HepG2 (cell line): ENCODE data around the gene TLK1. TPM values are rescaled to one million over a fixed set of nuclear protein-coding genes. Genes with fewer than 3 reads are reported as not detected.

Experiments used
- ATAC-seq: fragments of 200-7000 bp; cut with Tn5 transposase; 3 replicates; pipeline ENCODE4 v1.9.1; 2020; ENCODE audit warnings: mild to moderate bottlenecking, moderate library complexity
- BruUV-seq: library from RNA; stranded (reverse); fragments of 400-500 nt; replicated peaks from 2 replicates; lab custom pipeline; 2021; lab: Mats Ljungman, UMichigan
- CTCF ChIA-PET: fragments of 300-600 bp; formaldehyde crosslinking; extraction: SDS; loops from one replicate; lab custom pipeline; 2021; ENCODE audit warnings: low total read pairs, inconsistent platforms, low intra/inter-chr PET ratio; lab: Yijun Ruan, JAX
- POLR2A ChIA-PET: fragments of 350-600 bp; sonication (Branson Sonifier 250); formaldehyde crosslinking; loops from one replicate; lab custom pipeline; 2020; ENCODE audit warnings: antibody characterized with exemption, inconsistent platforms; lab: Yijun Ruan, JAX
- DNase-seq: peaks from one replicate; pipeline ENCODE4 v3.0.0-alpha.2; 2015; ENCODE audit warnings: low spot score
- FAIRE-seq: peaks from 3 replicates; lab custom pipeline; 2011; peaks lifted over from hg19 to GRCh38; lab: Jason Lieb, UNC
- H2AFZ ChIP-seq: one replicate; pipeline ENCODE4 v1.6.1; 2011; ENCODE audit warnings: low read length, inconsistent platforms
- H3K27ac ChIP-seq: fragments of 300-600 bp; 3 replicates; pipeline ENCODE4 v1.8.0; 2011; ENCODE audit warnings: mixed run types, mild to moderate bottlenecking, mixed read lengths, low read length, inconsistent platforms; ENCODE audit not compliant: insufficient read depth; ENCODE audit errors: extremely low read length
- H3K27me3 ChIP-seq, 2 experiments: fragments of 200-600 bp in 1 of 2; 2 replicates in 1 of 2; 3 replicates in 1 of 2; pipeline versions ENCODE4 v1.6.0 to v1.8.0; 2011; ENCODE audit warnings: low read length in 2 of 2, mild to moderate bottlenecking in 2 of 2, moderate library complexity in 2 of 2, inconsistent platforms in 1 of 2; ENCODE audit not compliant: insufficient read depth in 2 of 2, control insufficient read depth in 1 of 2
- H3K36me3 ChIP-seq, 2 experiments: fragments of 200-600 bp in 1 of 2; replicated peaks in 1 of 2; 2 replicates in 1 of 2; 3 replicates in 1 of 2; pipeline versions ENCODE4 v1.5.1 to v1.8.0; 2011; ENCODE audit warnings: low read length in 2 of 2, inconsistent platforms in 1 of 2; ENCODE audit not compliant: insufficient read depth in 2 of 2, control insufficient read depth in 1 of 2
- H3K4me1 ChIP-seq: 2 replicates; pipeline ENCODE4 v1.5.1; 2012; ENCODE audit warnings: low read length, inconsistent platforms; ENCODE audit not compliant: insufficient read depth
- H3K4me2 ChIP-seq: 2 replicates; pipeline ENCODE4 v1.6.0; 2011; ENCODE audit warnings: low read depth, low read length, inconsistent platforms
- H3K4me3 ChIP-seq, 3 experiments: fragments of 200-600 bp in 1 of 3; sonication (generic), shearing (Covaris generic) in 1 of 3; replicated peaks in 1 of 3; 2 replicates each; pipeline ENCODE4 v1.5.1; 2011 to 2016; ENCODE audit warnings: low read length in 3 of 3, inconsistent platforms in 2 of 3, low read depth in 2 of 3, mild to moderate bottlenecking in 2 of 3, control low read depth in 1 of 3, mixed read lengths in 1 of 3; ENCODE audit not compliant: insufficient read depth in 1 of 3
- H3K79me2 ChIP-seq: one replicate; pipeline ENCODE4 v1.6.1; 2011; ENCODE audit warnings: low read length, inconsistent platforms; ENCODE audit not compliant: insufficient read depth
- H3K9ac ChIP-seq: 2 replicates; pipeline ENCODE4 v1.6.0; 2011; ENCODE audit warnings: mild to moderate bottlenecking, low read depth, low read length, inconsistent platforms; ENCODE audit not compliant: insufficient read depth
- H3K9me3 ChIP-seq: 2 replicates; pipeline ENCODE4 v1.5.1; 2012; ENCODE audit warnings: mild to moderate bottlenecking, low read length
- H4K20me1 ChIP-seq: 2 replicates; pipeline ENCODE4 v1.6.0; 2011; ENCODE audit warnings: inconsistent platforms, mild to moderate bottlenecking, low read length, moderate library complexity; ENCODE audit not compliant: insufficient read depth
- HIVEP1 ChIP-seq: sonication (generic); formaldehyde crosslinking; IDR thresholded peaks from 2 replicates; pipeline ENCODE4 v1.4.0; 2020; ENCODE audit warnings: mild to moderate bottlenecking, missing genetic modification reagents
- POLR2AphosphoS2 ChIP-seq: IDR thresholded peaks from 2 replicates; pipeline ENCODE4 v1.6.1; 2011; ENCODE audit warnings: low read depth, low read length, improper control_type of control experiment
- SRSF4 ChIP-seq: fragments of 200-400 bp; formaldehyde crosslinking; IDR thresholded peaks from one replicate; pipeline ENCODE4 v1.6.1; 2018; ENCODE audit warnings: mild to moderate bottlenecking, low read depth, low read length, moderate library complexity; ENCODE audit not compliant: poor library complexity, severe bottlenecking
- STAT5B ChIP-seq: sonication (generic); formaldehyde crosslinking; IDR thresholded peaks from 2 replicates; pipeline ENCODE4 v1.4.0; 2020; ENCODE audit warnings: missing genetic modification reagents
- TAF15 ChIP-seq: fragments of 200-400 bp; formaldehyde crosslinking; IDR thresholded peaks from one replicate; pipeline ENCODE4 v1.6.1; 2018; ENCODE audit warnings: mild to moderate bottlenecking, low read depth, low read length; ENCODE audit not compliant: poor library complexity, severe bottlenecking
- WGBS: methylation state at CpG from one replicate; pipeline ENCODE4 v1.1.6; 2017; ENCODE audit warnings: low lambda C conversion rate; 5-methylcytosine and 5-hydroxymethylcytosine counted together
- in situ Hi-C: cut with HindIII; loops from 2 replicates; pipeline ENCODE4 v1.10.0; 2017; ENCODE audit warnings: low pct_unique_long_range_greater_than_20kb; ENCODE audit not compliant: extremely low pct_ligation_motif_present
- intact Hi-C: fragments of 100-400 bp; cut with micrococcal nuclease; formaldehyde crosslinking; loops from one replicate; pipeline ENCODE4 v1.10.0; 2022; ENCODE audit not compliant: unreplicated experiment
- polyA plus RNA-seq, 8 experiments: library from polyadenylated mRNA; depleted of rRNA in 3 of 8; stranded (reverse) in 7 of 8; unstranded in 1 of 8; fragments of >200 nt; fragmentation: Illumina TruSeq in 4 of 8; extraction: Trizol in 4 of 8; gene quantifications; 2 replicates each; pipeline versions ENCODE4 v1.2.1 to v1.2.3, GENCODE V29; 2011 to 2016; ENCODE audit warnings: low read depth in 4 of 8, missing spikeins in 1 of 8, mixed read lengths in 1 of 8; ENCODE audit not compliant: insufficient read depth in 1 of 8
- total RNA-seq, 5 experiments: library from RNA; depleted of rRNA; stranded (reverse); fragments of >200 nt; fragmentation: Illumina TruSeq; extraction: Trizol; gene quantifications; 2 replicates each; pipeline ENCODE4 v1.2.3, GENCODE V29; 2016; ENCODE audit warnings: low read depth in 1 of 5
- TF ChIP-seq, protein P1 (sequence below): sonication (generic); formaldehyde crosslinking; IDR thresholded peaks from 2 replicates; pipeline ENCODE4 v1.9.0; 2021; ENCODE audit warnings: missing genetic modification reagents, borderline replicate concordance
- TF ChIP-seq, protein P2 (sequence below): sonication (generic); formaldehyde crosslinking; IDR thresholded peaks from 2 replicates; pipeline ENCODE4 v1.8.0; 2022; ENCODE audit warnings: missing genetic modification reagents, mild to moderate bottlenecking, moderate library complexity, borderline replicate concordance

The TLK1 gene
- total and polyA plus RNA-seq, 2 of the 13 experiments (the other 11 are each of a cell fraction or from before 2014, with no cell fraction given), result 16.8 to 28.7 TPM

DNA sequence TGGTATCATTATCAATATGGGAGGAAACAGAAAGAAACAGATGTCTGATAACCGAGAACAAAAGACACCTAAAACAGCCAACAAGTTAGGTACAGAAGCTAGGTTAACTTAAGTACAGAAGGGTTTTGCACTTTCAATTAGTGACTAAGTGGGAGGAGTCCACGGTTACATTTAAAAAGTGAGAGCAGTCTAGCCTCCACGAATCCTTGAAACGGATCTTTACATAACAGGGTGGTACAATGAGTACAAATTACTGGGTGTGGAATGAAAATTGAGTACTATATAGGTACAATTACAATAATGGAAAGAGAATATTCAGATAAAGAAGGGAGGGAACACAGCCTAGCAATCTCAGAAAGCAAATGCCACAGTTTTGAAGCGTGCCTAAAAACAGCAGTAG lies 76.6 kb downstream of the TLK1 start:
- ChIA-PET CTCF (no interaction called here), POLR2A (no interaction called here)
- peaks cover 37% of the 10 kb centered on the region for H3K4me1 ChIP-seq
- intact Hi-C loops, result loop anchor here (10.0 kb wide), 1 partner anchor 331 kb away; no protein-coding TSS in a partner anchor
- peaks cover 79% of the 10 kb centered on the region for H3K79me2 ChIP-seq
- BruUV-seq, result no TSS peak
- peaks cover 5% of the 10 kb centered on the region; the same call in 1 of the 2 replicates for H4K20me1 ChIP-seq
- no peaks in the 10 kb centered on the region for H3K27me3 ChIP-seq
- H2AFZ ChIP-seq, result no peak overlapping the region
- ATAC-seq (no peak), FAIRE-seq (no peak), DNase-seq (no peak)
- peaks cover 4 to 21% of the 10 kb centered on the region in 2 experiments; a peak in 4 of 5 replicates for H3K36me3 ChIP-seq
- H3K4me2 ChIP-seq, result no peak overlapping the region
- no peak overlapping the region for H3K27ac ChIP-seq
- no peak for TF ChIP-seq HIVEP1
- no peak for TF ChIP-seq SRSF4
- TF ChIP-seq, protein P1, sequence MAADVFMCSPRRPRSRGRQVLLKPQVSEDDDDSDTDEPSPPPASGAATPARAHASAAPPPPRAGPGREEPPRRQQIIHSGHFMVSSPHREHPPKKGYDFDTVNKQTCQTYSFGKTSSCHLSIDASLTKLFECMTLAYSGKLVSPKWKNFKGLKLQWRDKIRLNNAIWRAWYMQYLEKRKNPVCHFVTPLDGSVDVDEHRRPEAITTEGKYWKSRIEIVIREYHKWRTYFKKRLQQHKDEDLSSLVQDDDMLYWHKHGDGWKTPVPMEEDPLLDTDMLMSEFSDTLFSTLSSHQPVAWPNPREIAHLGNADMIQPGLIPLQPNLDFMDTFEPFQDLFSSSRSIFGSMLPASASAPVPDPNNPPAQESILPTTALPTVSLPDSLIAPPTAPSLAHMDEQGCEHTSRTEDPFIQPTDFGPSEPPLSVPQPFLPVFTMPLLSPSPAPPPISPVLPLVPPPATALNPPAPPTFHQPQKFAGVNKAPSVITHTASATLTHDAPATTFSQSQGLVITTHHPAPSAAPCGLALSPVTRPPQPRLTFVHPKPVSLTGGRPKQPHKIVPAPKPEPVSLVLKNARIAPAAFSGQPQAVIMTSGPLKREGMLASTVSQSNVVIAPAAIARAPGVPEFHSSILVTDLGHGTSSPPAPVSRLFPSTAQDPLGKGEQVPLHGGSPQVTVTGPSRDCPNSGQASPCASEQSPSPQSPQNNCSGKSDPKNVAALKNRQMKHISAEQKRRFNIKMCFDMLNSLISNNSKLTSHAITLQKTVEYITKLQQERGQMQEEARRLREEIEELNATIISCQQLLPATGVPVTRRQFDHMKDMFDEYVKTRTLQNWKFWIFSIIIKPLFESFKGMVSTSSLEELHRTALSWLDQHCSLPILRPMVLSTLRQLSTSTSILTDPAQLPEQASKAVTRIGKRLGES (CRISPR knock-in tag), result no peak
- no peak for TF ChIP-seq STAT5B (CRISPR knock-in tag)
- no peak for TF ChIP-seq TAF15
- no peak for TF ChIP-seq POLR2AphosphoS2
- TF ChIP-seq, protein P2, sequence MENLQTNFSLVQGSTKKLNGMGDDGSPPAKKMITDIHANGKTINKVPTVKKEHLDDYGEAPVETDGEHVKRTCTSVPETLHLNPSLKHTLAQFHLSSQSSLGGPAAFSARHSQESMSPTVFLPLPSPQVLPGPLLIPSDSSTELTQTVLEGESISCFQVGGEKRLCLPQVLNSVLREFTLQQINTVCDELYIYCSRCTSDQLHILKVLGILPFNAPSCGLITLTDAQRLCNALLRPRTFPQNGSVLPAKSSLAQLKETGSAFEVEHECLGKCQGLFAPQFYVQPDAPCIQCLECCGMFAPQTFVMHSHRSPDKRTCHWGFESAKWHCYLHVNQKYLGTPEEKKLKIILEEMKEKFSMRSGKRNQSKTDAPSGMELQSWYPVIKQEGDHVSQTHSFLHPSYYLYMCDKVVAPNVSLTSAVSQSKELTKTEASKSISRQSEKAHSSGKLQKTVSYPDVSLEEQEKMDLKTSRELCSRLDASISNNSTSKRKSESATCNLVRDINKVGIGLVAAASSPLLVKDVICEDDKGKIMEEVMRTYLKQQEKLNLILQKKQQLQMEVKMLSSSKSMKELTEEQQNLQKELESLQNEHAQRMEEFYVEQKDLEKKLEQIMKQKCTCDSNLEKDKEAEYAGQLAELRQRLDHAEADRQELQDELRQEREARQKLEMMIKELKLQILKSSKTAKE (CRISPR knock-in tag), result no peak
- H3K9me3 ChIP-seq, result no peaks in the 10 kb centered on the region
- no peak overlapping the region for H3K4me3 ChIP-seq
- in situ Hi-C loops, result no loop called here
- no peak overlapping the region for H3K9ac ChIP-seq
- WGBS, result 96% methylated on average over 5 of the region's 5 CpGs
